B cell (primary cell): ENCODE measurements around the gene LRRC32. TPM values are rescaled to one million over a fixed set of nuclear protein-coding genes. Genes with fewer than 3 reads are reported as not detected.
A peak's percentile ranks its signal among the peaks of the same experiment; 100 is the strongest.

Experiments used
- ATAC-seq: fragments of 200-7000 bp; cut with Tn5 transposase; one replicate; pipeline ENCODE4 v1.10.0; 2021; ENCODE audit warnings: low read depth, mild to moderate bottlenecking, moderate number of reproducible peaks, moderate library complexity
- CTCF ChIA-PET: fragments of 350-600 bp; sonication (Branson Sonifier 250); formaldehyde crosslinking; loops from one replicate; lab custom pipeline; 2021; ENCODE audit warnings: antibody characterized with exemption, inconsistent platforms; lab: Charles Lee
- POLR2A ChIA-PET: fragments of 350-600 bp; sonication (Branson Sonifier 250); formaldehyde crosslinking; loops from one replicate; lab custom pipeline; 2021; ENCODE audit warnings: antibody characterized with exemption; lab: Charles Lee
- DNase-seq: peaks from one replicate; pipeline ENCODE4 v3.0.0; 2013
- H2AFZ ChIP-seq: 2 replicates; pipeline ENCODE4 v1.6.1; 2012; ENCODE audit warnings: mild to moderate bottlenecking, low read depth, low read length; ENCODE audit not compliant: insufficient read depth, poor library complexity, severe bottlenecking
- H3K27ac ChIP-seq, 2 donors: 1 replicate in 1 of 2; 2 replicates in 1 of 2; pipeline ENCODE4 v1.5.1; 2012 to 2013; ENCODE audit warnings: low read length in 2 of 2, mild to moderate bottlenecking in 2 of 2, moderate library complexity in 1 of 2
- H3K27me3 ChIP-seq, 4 experiments: fragments of 200-600 bp in 1 of 4; sonication (generic) in 1 of 4; replicated peaks in 1 of 4; 1 replicate in 2 of 4; 2 replicates in 2 of 4; pipeline versions ENCODE4 v1.6.1 to v1.7.0; 2013 to 2016; ENCODE audit warnings: low read length in 3 of 4, mild to moderate bottlenecking in 2 of 4, mixed read lengths in 1 of 4, moderate library complexity in 1 of 4; ENCODE audit not compliant: insufficient read depth in 4 of 4, control insufficient read depth in 3 of 4; ENCODE audit errors: control extremely low read depth in 1 of 4
- H3K36me3 ChIP-seq, 2 experiments: replicated peaks in 1 of 2; 1 replicate in 1 of 2; 2 replicates in 1 of 2; pipeline versions ENCODE4 v1.6.1 to v1.7.1; 2013; ENCODE audit warnings: low read length in 1 of 2; ENCODE audit not compliant: insufficient read depth in 2 of 2, control insufficient read depth in 1 of 2; ENCODE audit errors: control extremely low read depth in 1 of 2, extremely low read depth in 1 of 2
- H3K4me1 ChIP-seq, 2 donors: fragments of 200-600 bp in 1 of 2; sonication (generic) in 1 of 2; 1 replicate in 1 of 2; 2 replicates in 1 of 2; pipeline versions ENCODE4 v1.5.1 to v1.6.1; 2013 to 2017; ENCODE audit warnings: low read length in 2 of 2; ENCODE audit not compliant: control insufficient read depth in 2 of 2, insufficient read depth in 2 of 2
- H3K4me2 ChIP-seq: replicated peaks from 2 replicates; pipeline ENCODE3; 2012; ENCODE audit warnings: mild to moderate bottlenecking, low read depth, low read length; ENCODE audit not compliant: poor library complexity, severe bottlenecking
- H3K4me3 ChIP-seq, 5 experiments: fragments of 200-600 bp in 1 of 5; sonication (generic) in 1 of 5; 1 replicate in 3 of 5; 2 replicates in 2 of 5; pipeline versions ENCODE4 v1.5.1 to v1.7.0; 2011 to 2016; ENCODE audit warnings: low read length in 4 of 5, mild to moderate bottlenecking in 4 of 5, low read depth in 2 of 5, control low read depth in 1 of 5, moderate library complexity in 1 of 5; ENCODE audit not compliant: insufficient read depth in 1 of 5; ENCODE audit errors: control extremely low read depth in 1 of 5, extremely low read depth in 1 of 5
- H3K79me2 ChIP-seq: fragments of 200-600 bp; sonication (generic); one replicate; pipeline ENCODE4 v1.6.0; 2016; ENCODE audit warnings: low read length; ENCODE audit not compliant: control insufficient read depth, insufficient read depth
- H3K9ac ChIP-seq: fragments of 200-600 bp; sonication (generic); 2 replicates; pipeline ENCODE4 v1.6.1; 2017; ENCODE audit warnings: mild to moderate bottlenecking, low read length, moderate library complexity
- H3K9me3 ChIP-seq, 3 donors: one replicate each; pipeline versions ENCODE4 v1.6.1 to v1.7.1; 2013; ENCODE audit warnings: low read length in 2 of 3; ENCODE audit not compliant: control insufficient read depth in 2 of 3, insufficient read depth in 1 of 3; ENCODE audit errors: control extremely low read depth in 1 of 3
- H4K20me1 ChIP-seq: 2 replicates; pipeline ENCODE4 v1.6.0; 2012; ENCODE audit warnings: mild to moderate bottlenecking, low read length; ENCODE audit not compliant: insufficient read depth, control insufficient read depth, poor library complexity, severe bottlenecking
- H3K27ac Mint-ChIP-seq: one replicate; pipeline ENCODE4 v1.8.0; 2021; ENCODE audit warnings: mixed read lengths
- H3K27me3 Mint-ChIP-seq: one replicate; pipeline ENCODE4 v1.8.0; 2021; ENCODE audit warnings: mixed read lengths
- H3K4me1 Mint-ChIP-seq: one replicate; pipeline ENCODE4 v1.8.0; 2021; ENCODE audit warnings: mixed read lengths
- H3K4me3 Mint-ChIP-seq: one replicate; pipeline ENCODE4 v1.8.0; 2021; ENCODE audit warnings: mixed read lengths
- H3K9me3 Mint-ChIP-seq: one replicate; pipeline ENCODE4 v1.8.0; 2022; ENCODE audit warnings: mixed read lengths; ENCODE audit not compliant: insufficient read depth
- EZH2 ChIP-seq: IDR thresholded peaks from 2 replicates; pipeline ENCODE4 v1.6.1; 2012; ENCODE audit warnings: borderline replicate concordance, low read depth, mild to moderate bottlenecking, moderate library complexity, low read length; ENCODE audit not compliant: insufficient read depth, poor library complexity, severe bottlenecking
- WGBS: methylation state at CpG from one replicate; pipeline ENCODE4 v1.1.5; 2013; ENCODE audit warnings: missing lambda C conversion rate; ENCODE audit not compliant: insufficient coverage; 5-methylcytosine and 5-hydroxymethylcytosine counted together
- intact Hi-C: fragments of 100-400 bp; cut with micrococcal nuclease; formaldehyde crosslinking; loops from one replicate; pipeline ENCODE4 v1.10.0; 2022
- polyA plus RNA-seq: library from polyadenylated mRNA; depleted of rRNA; stranded (reverse); fragments of >200 nt; gene quantifications from 2 replicates; pipeline ENCODE4 v1.2.3, GENCODE V29; 2012
- total RNA-seq, 2 donors: library from RNA; stranded (reverse); fragments of 120-200 nt in 1 of 2; gene quantifications; 1 replicate in 1 of 2; 2 replicates in 1 of 2; pipeline versions ENCODE4 v1.2.3 to v1.2.4, GENCODE V29; 2013 to 2022
- TF ChIP-seq, protein P1 (sequence below): fragments of 200-600 bp; IDR thresholded peaks from one replicate; pipeline ENCODE4 v1.8.0; 2022; ENCODE audit warnings: antibody characterized with exemption, mild to moderate bottlenecking

Gene LRRC32
- total and polyA plus RNA-seq, 2 donors (not counting 1 experiment from before 2014, with no cell fraction given), result 0.60 to 1.4 TPM

- no peak for TF ChIP-seq EZH2
- TF ChIP-seq, protein P1, sequence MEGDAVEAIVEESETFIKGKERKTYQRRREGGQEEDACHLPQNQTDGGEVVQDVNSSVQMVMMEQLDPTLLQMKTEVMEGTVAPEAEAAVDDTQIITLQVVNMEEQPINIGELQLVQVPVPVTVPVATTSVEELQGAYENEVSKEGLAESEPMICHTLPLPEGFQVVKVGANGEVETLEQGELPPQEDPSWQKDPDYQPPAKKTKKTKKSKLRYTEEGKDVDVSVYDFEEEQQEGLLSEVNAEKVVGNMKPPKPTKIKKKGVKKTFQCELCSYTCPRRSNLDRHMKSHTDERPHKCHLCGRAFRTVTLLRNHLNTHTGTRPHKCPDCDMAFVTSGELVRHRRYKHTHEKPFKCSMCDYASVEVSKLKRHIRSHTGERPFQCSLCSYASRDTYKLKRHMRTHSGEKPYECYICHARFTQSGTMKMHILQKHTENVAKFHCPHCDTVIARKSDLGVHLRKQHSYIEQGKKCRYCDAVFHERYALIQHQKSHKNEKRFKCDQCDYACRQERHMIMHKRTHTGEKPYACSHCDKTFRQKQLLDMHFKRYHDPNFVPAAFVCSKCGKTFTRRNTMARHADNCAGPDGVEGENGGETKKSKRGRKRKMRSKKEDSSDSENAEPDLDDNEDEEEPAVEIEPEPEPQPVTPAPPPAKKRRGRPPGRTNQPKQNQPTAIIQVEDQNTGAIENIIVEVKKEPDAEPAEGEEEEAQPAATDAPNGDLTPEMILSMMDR, result no peak
- Histone ChIP-seq H3K36me3 (no peaks in the 10 kb centered on the region), H2AFZ (no peak overlapping the region), H3K4me3 (no peak overlapping the region), H3K27ac (no peak overlapping the region), H3K27me3 (peaks cover 0 to 9% (median 4%) of the 10 kb centered on the region in 4 experiments), H3K9me3 (peaks cover 0 to 6% (median 2%) of the 10 kb centered on the region in 3 donors), H3K4me2 (peak overlapping the region; percentile 26), H4K20me1 (no peaks in the 10 kb centered on the region), H3K4me1 (peaks cover 35 to 36% of the 10 kb centered on the region in 2 donors), H3K9ac (no peak overlapping the region), H3K79me2 (peaks cover 4% of the 10 kb centered on the region)
- 58% methylated on average over 2 of the region's 8 CpGs for WGBS
- peaks cover 43% of the 10 kb centered on the region for H3K27me3 Mint-ChIP-seq
- intact Hi-C loops, result no loop called here
- ATAC-seq (peak; percentile 36), DNase-seq (peak; percentile 79)
- CTCF ChIA-PET, result interaction anchor here (0.7 to 1.4 kb wide), 2 partner anchors 18 to 418 kb away, joined by 3 read pairs; no protein-coding TSS in a partner anchor
- H3K4me1 Mint-ChIP-seq, result peaks cover 49% of the 10 kb centered on the region
- POLR2A ChIA-PET, result no interaction called here
- H3K27ac Mint-ChIP-seq, result peak overlapping the region; percentile 74
- H3K4me3 Mint-ChIP-seq, result peak overlapping the region; percentile 50
- H3K9me3 Mint-ChIP-seq, result no peaks in the 10 kb centered on the region
Observed at GRCh38 chr11:76642341-76642740, 28.2 kb downstream of the LRRC32 start.

DNA sequence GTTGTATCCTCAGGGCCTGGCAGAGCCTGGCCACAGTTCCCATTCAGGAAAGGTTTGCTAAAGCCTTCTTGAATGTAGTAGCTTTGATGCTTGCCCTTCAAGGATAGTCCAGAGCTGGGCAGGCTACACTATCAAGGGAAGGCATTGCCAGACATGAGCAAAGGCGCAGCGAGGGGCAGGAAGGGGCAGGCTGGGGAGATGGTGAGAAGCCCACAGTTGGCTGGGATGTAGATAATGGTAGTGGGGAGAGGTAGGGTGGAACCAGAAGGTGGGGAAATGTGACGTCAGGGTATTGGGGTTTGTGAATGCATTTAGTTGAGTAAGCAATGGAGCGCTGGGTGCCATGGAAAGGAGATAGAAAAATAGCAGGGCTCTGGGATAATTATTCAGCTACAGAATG lies 28.6 kb downstream of the LRRC32 start:
- Mint-ChIP-seq H3K9me3 (no peaks in the 10 kb centered on the region), H3K27ac (peak overlapping the region; percentile 74), H3K27me3 (peaks cover 39% of the 10 kb centered on the region), H3K4me3 (peak overlapping the region; percentile 50), H3K4me1 (peaks cover 53% of the 10 kb centered on the region)
- Histone ChIP-seq H4K20me1 (no peaks in the 10 kb centered on the region), H3K27me3 (peaks cover 0 to 9% (median 3%) of the 10 kb centered on the region in 4 experiments), H3K36me3 (no peaks in the 10 kb centered on the region), H3K27ac (no peak overlapping the region), H3K4me3 (no peak overlapping the region), H3K4me2 (peak overlapping the region; percentile 26), H3K9me3 (peaks cover 0 to 2% (median 2%) of the 10 kb centered on the region in 3 donors), H3K79me2 (peaks cover 4% of the 10 kb centered on the region), H3K9ac (no peak overlapping the region), H2AFZ (no peak overlapping the region), H3K4me1 (peaks cover 40% of the 10 kb centered on the region in 2 donors)
- no peak for TF ChIP-seq EZH2
- TF ChIP-seq, protein P1, result no peak
- 87% methylated on average over 4 of the region's 4 CpGs for WGBS
- intact Hi-C loops, result no loop called here
- ChIA-PET CTCF (interaction anchor here (0.7 to 1.4 kb wide), 2 partner anchors 18 to 417 kb away, joined by 3 read pairs; no protein-coding TSS in a partner anchor), POLR2A (no interaction called here)
- no peak for ATAC-seq
- peak; percentile 9 for DNase-seq
